Measurements from ENCODE around the gene ATG7. TPM values are rescaled to one million over a fixed set of nuclear protein-coding genes. Genes with fewer than 3 reads are reported as not detected.
"Not testable (repeated sequence)": the region's sequence is repeated elsewhere in the genome, so short reads cannot be mapped to it uniquely, and the experiment has no call there.

The ATG7 gene
- total and polyA plus RNA-seq, 4 donors: 7.4 to 53.8 (median 15.6) TPM

- Histone ChIP-seq H3K27ac (ENCODE audit: low read depth in 1 of 2, low read length in 2 of 2) (no peak overlapping the region), H3K9ac (ENCODE audit: low read depth in 1 of 2, low read length in 2 of 2) (no peak overlapping the region), H3K9me3 (ENCODE audit: control insufficient read depth in 4 of 4, low read length in 3 of 4) (no peaks in the 10 kb centered on the region), H3K27me3 (ENCODE audit: control insufficient read depth in 4 of 4, insufficient read depth in 4 of 4, low read length in 3 of 4) (no peaks in the 10 kb centered on the region), H3K4me3 (ENCODE audit: low read depth in 1 of 3, low read length in 3 of 3) (no peak overlapping the region), H3K4me1 (ENCODE audit: control insufficient read depth in 4 of 4, insufficient read depth in 4 of 4, low read length in 3 of 4) (no peaks in the 10 kb centered on the region), H3K36me3 (ENCODE audit: control insufficient read depth in 4 of 4, insufficient read depth in 3 of 4, low read depth in 1 of 4, low read length in 3 of 4) (no peaks in the 10 kb centered on the region)
- WGBS: 95% methylated on average over 2 of the region's 2 CpGs
- TF ChIP-seq ATF3 (IDR thresholded peaks at IDR 0.05) (no peak), CTCF (IDR thresholded peaks at IDR 0.05; ENCODE audit: low read depth, low read length, missing input control) (no peak), YY1 (IDR thresholded peaks at IDR 0.05) (no peak), FOXA2 (IDR thresholded peaks at IDR 0.05) (no peak), ZBTB33 (IDR thresholded peaks at IDR 0.05) (no peak), HNF4G (IDR thresholded peaks at IDR 0.05) (no peak)
- DNase-seq (ENCODE audit: low spot score): no peak
These were observed 133.1 kb downstream of the ATG7 start for GRCh38 chr3:11405323-11405722.

- Histone ChIP-seq H3K9ac (ENCODE audit: low read depth in 1 of 2, low read length in 2 of 2) (no peak overlapping the region), H3K36me3 (ENCODE audit: control insufficient read depth in 4 of 4, insufficient read depth in 3 of 4, low read depth in 1 of 4, low read length in 3 of 4) (no peaks in the 10 kb centered on the region), H3K9me3 (ENCODE audit: control insufficient read depth in 4 of 4, low read length in 3 of 4) (no peaks in the 10 kb centered on the region), H3K27ac (ENCODE audit: low read depth in 1 of 2, low read length in 2 of 2) (no peak overlapping the region), H3K27me3 (ENCODE audit: control insufficient read depth in 4 of 4, insufficient read depth in 4 of 4, low read length in 3 of 4) (no peaks in the 10 kb centered on the region), H3K4me3 (ENCODE audit: low read depth in 1 of 3, low read length in 3 of 3) (no peak overlapping the region), H3K4me1 (ENCODE audit: control insufficient read depth in 4 of 4, insufficient read depth in 4 of 4, low read length in 3 of 4) (no peaks in the 10 kb centered on the region)
- DNase-seq (ENCODE audit: low spot score): no peak
- TF ChIP-seq RXRA (IDR thresholded peaks at IDR 0.05): no peak
- no peak for TF ChIP-seq GABPA (IDR thresholded peaks at IDR 0.05 in 1 of 2, conservative IDR thresholded peaks at IDR 0.05 in 1 of 2)
- TF ChIP-seq YY1 (IDR thresholded peaks at IDR 0.05): no peak
- no peak for TF ChIP-seq HNF4G (IDR thresholded peaks at IDR 0.05)
- no peak for TF ChIP-seq HNF4A (conservative IDR thresholded peaks at IDR 0.05)
- WGBS: 83% methylated on average over 1 of the region's 1 CpG
These were observed 135.4 kb downstream of the ATG7 start for GRCh38 chr3:11407644-11408043.

GRCh38 chr3:11408324-11408859 is 136.2 kb downstream of the ATG7 start:
- H3K4me1 ChIP-seq (ENCODE audit: control insufficient read depth in 4 of 4, insufficient read depth in 4 of 4, low read length in 3 of 4); H3K27me3 ChIP-seq (ENCODE audit: control insufficient read depth in 4 of 4, insufficient read depth in 4 of 4, low read length in 3 of 4); H3K36me3 ChIP-seq (ENCODE audit: control insufficient read depth in 4 of 4, insufficient read depth in 3 of 4, low read depth in 1 of 4, low read length in 3 of 4); H3K4me3 ChIP-seq (ENCODE audit: low read depth in 1 of 3, low read length in 3 of 3); DNase-seq (ENCODE audit: low spot score); H3K9ac ChIP-seq (ENCODE audit: low read depth in 1 of 2, low read length in 2 of 2); H3K27ac ChIP-seq (ENCODE audit: low read depth in 1 of 2, low read length in 2 of 2); H3K9me3 ChIP-seq (ENCODE audit: control insufficient read depth in 4 of 4, low read length in 3 of 4): not testable (repeated sequence)
- 95% methylated on average over 4 of the region's 4 CpGs for WGBS

GRCh38 chr3:11410564-11410963 is 138.4 kb downstream of the ATG7 start:
- Histone ChIP-seq H3K27me3 (ENCODE audit: control insufficient read depth in 4 of 4, insufficient read depth in 4 of 4, low read length in 3 of 4) (no peaks in the 10 kb centered on the region), H3K36me3 (ENCODE audit: control insufficient read depth in 4 of 4, insufficient read depth in 3 of 4, low read depth in 1 of 4, low read length in 3 of 4) (no peaks in the 10 kb centered on the region), H3K27ac (ENCODE audit: low read depth in 1 of 2, low read length in 2 of 2) (no peak overlapping the region), H3K9me3 (ENCODE audit: control insufficient read depth in 4 of 4, low read length in 3 of 4) (peaks cover 0 to 4% (median 1%) of the 10 kb centered on the region in 4 donors), H3K9ac (ENCODE audit: low read depth in 1 of 2, low read length in 2 of 2) (no peak overlapping the region), H3K4me3 (ENCODE audit: low read depth in 1 of 3, low read length in 3 of 3) (no peak overlapping the region), H3K4me1 (ENCODE audit: control insufficient read depth in 4 of 4, insufficient read depth in 4 of 4, low read length in 3 of 4) (no peaks in the 10 kb centered on the region)
- DNase-seq (ENCODE audit: low spot score): no peak
- no peak for TF ChIP-seq JUND (IDR thresholded peaks at IDR 0.05)
- no peak for TF ChIP-seq SP1 (IDR thresholded peaks at IDR 0.05)
- TF ChIP-seq MAX (IDR thresholded peaks at IDR 0.05): no peak
